Large intestine (tissue), 12 donors: ENCODE data around the gene PLA2G2A. TPM values are rescaled to one million over a fixed set of nuclear protein-coding genes. Genes with fewer than 3 reads are reported as not detected.
A peak's percentile ranks its signal among the peaks of the same experiment; 100 is the strongest.
"Not testable (repeated sequence)": the region's sequence is repeated elsewhere in the genome, so short reads cannot be mapped to it uniquely, and the experiment has no call there.

Experiments used
- DNase-seq, 2 donors: peaks; one replicate each; pipeline versions ENCODE4 v3.0.0 to v3.0.0-alpha.2; 2013
- H3K27ac ChIP-seq: one replicate; pipeline ENCODE4 v1.5.1; 2013; ENCODE audit warnings: low read length
- H3K27me3 ChIP-seq: 2 replicates; pipeline ENCODE4 v1.6.1; 2013; ENCODE audit warnings: low read length; ENCODE audit not compliant: control insufficient read depth, insufficient read depth
- H3K36me3 ChIP-seq: 2 replicates; pipeline ENCODE4 v1.6.1; 2013; ENCODE audit warnings: low read length; ENCODE audit not compliant: control insufficient read depth, insufficient read depth
- H3K4me1 ChIP-seq: one replicate; pipeline ENCODE4 v1.6.1; 2013; ENCODE audit warnings: low read length; ENCODE audit not compliant: control insufficient read depth, insufficient read depth
- H3K4me3 ChIP-seq: one replicate; pipeline ENCODE4 v1.5.1; 2013; ENCODE audit warnings: low read length
- H3K9me3 ChIP-seq: one replicate; pipeline ENCODE4 v1.6.1; 2013; ENCODE audit warnings: mild to moderate bottlenecking, low read depth, low read length, moderate library complexity; ENCODE audit not compliant: control insufficient read depth
- WGBS: methylation state at CpG from one replicate; pipeline ENCODE4 v1.1.5; 2013; ENCODE audit warnings: low lambda C conversion rate; ENCODE audit not compliant: insufficient coverage; 5-methylcytosine and 5-hydroxymethylcytosine counted together
- long read RNA-seq, 11 donors: transcript quantifications; one replicate each; lab custom pipeline, GENCODE V29; 2026
- polyA plus RNA-seq: library from polyadenylated mRNA; unstranded; fragments of 120-200 nt; gene quantifications from one replicate; pipeline ENCODE4 v1.2.1, GENCODE V29; 2013

The PLA2G2A gene, protein sequence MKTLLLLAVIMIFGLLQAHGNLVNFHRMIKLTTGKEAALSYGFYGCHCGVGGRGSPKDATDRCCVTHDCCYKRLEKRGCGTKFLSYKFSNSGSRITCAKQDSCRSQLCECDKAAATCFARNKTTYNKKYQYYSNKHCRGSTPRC
- 14.7 TPM for polyA plus RNA-seq
- long read RNA-seq, donor 1, transcript PLA2G2A-202 (5 exons, 974 nt) = major isoform, 65 of 79 reads
- long read RNA-seq, donor 1, partial matches to known transcripts = 12 of 79 reads
- long read RNA-seq, donor 1, other reads (novel, unspliced or antisense) = 0 of 79 reads
- long read RNA-seq, donor 2, transcript PLA2G2A-202 (5 exons, 974 nt) = major isoform, 23 of 40 reads
- long read RNA-seq, donor 2, partial matches to known transcripts = 16 of 40 reads
- long read RNA-seq, donor 2, other reads (novel, unspliced or antisense) = 0 of 40 reads
- long read RNA-seq, donor 3 = 0 reads
- long read RNA-seq, donor 4, transcript PLA2G2A-202 (5 exons, 974 nt) = major isoform, 22 of 30 reads
- long read RNA-seq, donor 4, partial matches to known transcripts = 6 of 30 reads
- long read RNA-seq, donor 4, other reads (novel, unspliced or antisense) = 0 of 30 reads
- long read RNA-seq, donor 5, transcript PLA2G2A-202 (5 exons, 974 nt) = major isoform, 28 of 36 reads
- long read RNA-seq, donor 5, partial matches to known transcripts = 6 of 36 reads
- long read RNA-seq, donor 5, other reads (novel, unspliced or antisense) = 0 of 36 reads
- long read RNA-seq, donor 6, partial matches to known transcripts = 0 of 1 reads
- long read RNA-seq, donor 6, other reads (novel, unspliced or antisense) = 0 of 1 reads
- long read RNA-seq, donor 7, transcript PLA2G2A-202 (5 exons, 974 nt) = major isoform, 5 of 6 reads
- long read RNA-seq, donor 7, partial matches to known transcripts = 0 of 6 reads
- long read RNA-seq, donor 7, other reads (novel, unspliced or antisense) = 0 of 6 reads
- long read RNA-seq, donor 8, transcript PLA2G2A-202 (5 exons, 974 nt) = major isoform, 56 of 78 reads
- long read RNA-seq, donor 8, partial matches to known transcripts = 16 of 78 reads
- long read RNA-seq, donor 8, other reads (novel, unspliced or antisense) = 5 of 78 reads
- long read RNA-seq, donor 9, transcript PLA2G2A-202 (5 exons, 974 nt) = major isoform, 49 of 87 reads
- long read RNA-seq, donor 9, partial matches to known transcripts = 36 of 87 reads
- long read RNA-seq, donor 9, other reads (novel, unspliced or antisense) = 0 of 87 reads
- long read RNA-seq, donor 10, partial matches to known transcripts = 0 of 5 reads
- long read RNA-seq, donor 10, other reads (novel, unspliced or antisense) = 0 of 5 reads
- long read RNA-seq, donor 11, transcript PLA2G2A-202 (5 exons, 974 nt) = major isoform, 26 of 59 reads
- long read RNA-seq, donor 11, partial matches to known transcripts = 28 of 59 reads
- long read RNA-seq, donor 11, other reads (novel, unspliced or antisense) = 0 of 59 reads

DNA sequence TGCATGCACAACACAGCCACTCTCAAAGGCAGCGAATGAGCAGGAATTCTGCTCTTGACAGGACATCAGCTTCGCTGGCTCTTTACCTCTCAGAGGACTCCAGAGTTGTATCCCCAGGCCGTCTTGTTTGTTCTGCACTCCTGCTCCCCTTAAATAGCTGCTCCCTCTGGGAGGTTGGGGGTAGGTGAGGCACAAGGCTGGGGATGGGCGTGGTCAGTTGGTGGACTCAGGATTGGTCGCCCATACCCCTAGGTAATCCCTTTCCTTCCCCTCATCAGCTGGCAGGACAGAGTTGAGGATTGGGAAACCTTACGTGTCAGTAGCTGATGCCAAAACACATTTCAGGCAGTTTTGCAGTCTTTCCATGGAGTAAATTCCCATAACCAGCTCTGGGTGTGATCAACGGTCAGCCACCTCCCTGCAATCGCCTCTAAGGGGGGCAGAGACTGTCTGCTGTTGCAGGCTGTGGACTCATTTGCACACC is at the start of gene PLA2G2A:
Gene PLA2G2A (minus strand): TSS at position 125 of the 484 bp plus-strand sequence. CDS start 845 bp downstream, outside the sequence.
- WGBS = no CpG with 5 or more reads among the region's 8 CpGs
- Histone ChIP-seq H3K36me3 (no peaks in the 10 kb centered on the region), H3K9me3 (peaks cover 3% of the 10 kb centered on the region), H3K27me3 (no peaks in the 10 kb centered on the region), H3K27ac (peak within 1 kb of the TSS; percentile 82), H3K4me3 (peak within 1 kb of the TSS; percentile 21), H3K4me1 (peaks cover 47% of the 10 kb centered on the region)
- DNase-seq = peak; percentile 6 to 24

DNA sequence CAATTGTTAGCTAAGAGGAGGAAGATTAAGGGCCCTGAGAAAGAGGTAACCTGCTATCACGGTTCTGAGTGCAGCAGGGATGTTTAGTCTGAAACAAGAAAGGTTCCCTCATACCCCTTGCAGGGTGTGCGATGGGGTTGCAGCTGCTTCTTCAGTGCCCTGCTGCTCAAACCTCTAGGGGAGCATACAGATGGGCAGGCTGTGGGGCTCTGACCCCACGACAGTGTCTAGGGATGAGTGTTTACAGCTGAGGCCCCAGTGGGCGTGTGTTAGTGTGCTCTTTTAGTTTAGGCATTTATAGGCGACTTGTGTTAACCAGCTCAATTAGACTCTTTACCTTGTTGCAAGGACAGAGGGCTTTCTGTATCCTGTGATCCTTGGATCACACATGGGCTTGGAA is 49.3 kb upstream of the PLA2G2A start:
- Histone ChIP-seq H3K9me3 (peaks cover 6% of the 10 kb centered on the region), H3K4me3 (no peak overlapping the region), H3K27me3 (no peaks in the 10 kb centered on the region), H3K27ac (no peak overlapping the region), H3K36me3 (no peaks in the 10 kb centered on the region), H3K4me1 (no peaks in the 10 kb centered on the region)
- DNase-seq = no peak
- WGBS = no CpG with 5 or more reads among the region's 5 CpGs

DNA sequence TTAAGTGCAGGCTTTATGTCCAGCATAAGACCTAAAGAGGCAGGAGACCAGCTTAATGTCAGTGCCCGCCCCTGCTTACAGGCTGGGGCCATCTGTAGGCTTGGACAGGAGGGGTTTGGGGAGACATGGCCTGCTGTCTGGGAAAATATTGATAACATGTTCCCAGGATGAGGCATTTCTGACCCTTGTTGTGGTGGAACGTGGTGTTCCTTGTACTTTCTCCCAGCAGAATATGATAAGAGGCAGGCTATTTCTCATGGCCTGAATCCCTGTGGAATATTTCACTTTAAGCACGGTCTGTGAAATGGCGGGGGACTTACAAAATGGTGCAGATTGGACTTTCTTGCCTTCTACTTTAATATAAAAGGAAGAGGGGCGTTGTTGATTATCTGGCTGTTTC is 48.7 kb upstream of the PLA2G2A start:
- peaks cover 6% of the 10 kb centered on the region for H3K9me3 ChIP-seq
- no peak overlapping the region for H3K27ac ChIP-seq
- no peaks in the 10 kb centered on the region for H3K27me3 ChIP-seq
- H3K4me1 ChIP-seq = no peaks in the 10 kb centered on the region
- no peak overlapping the region for H3K4me3 ChIP-seq
- WGBS = no CpG with 5 or more reads among the region's 5 CpGs
- no peak for DNase-seq
- no peaks in the 10 kb centered on the region for H3K36me3 ChIP-seq

DNA sequence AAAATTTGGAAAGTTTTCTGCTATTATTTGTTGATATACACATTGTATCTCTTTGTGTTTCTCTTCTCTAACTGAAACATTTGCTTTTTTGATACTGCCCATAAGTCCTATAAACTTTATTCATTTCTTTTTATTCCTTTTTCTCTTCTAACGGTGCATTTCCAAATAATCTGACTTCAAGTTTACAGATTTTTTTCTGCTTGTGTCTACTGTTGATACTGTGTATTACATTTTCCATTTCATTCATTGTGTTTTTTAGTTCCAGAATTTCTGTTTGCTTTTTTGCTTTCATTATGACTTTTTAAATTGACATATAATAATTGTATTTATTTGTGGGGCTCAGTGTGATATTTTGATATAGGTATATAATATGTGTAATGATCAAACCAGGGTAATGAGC is 38.3 kb upstream of the PLA2G2A start:
- Histone ChIP-seq H3K36me3 (no peaks in the 10 kb centered on the region), H3K9me3 (peaks cover 4% of the 10 kb centered on the region), H3K27me3 (no peaks in the 10 kb centered on the region), H3K27ac (no peak overlapping the region), H3K4me1 (no peaks in the 10 kb centered on the region), H3K4me3 (no peak overlapping the region)
- DNase-seq = no peak
- 91% methylated on average over 1 of the region's 1 CpG for WGBS

DNA sequence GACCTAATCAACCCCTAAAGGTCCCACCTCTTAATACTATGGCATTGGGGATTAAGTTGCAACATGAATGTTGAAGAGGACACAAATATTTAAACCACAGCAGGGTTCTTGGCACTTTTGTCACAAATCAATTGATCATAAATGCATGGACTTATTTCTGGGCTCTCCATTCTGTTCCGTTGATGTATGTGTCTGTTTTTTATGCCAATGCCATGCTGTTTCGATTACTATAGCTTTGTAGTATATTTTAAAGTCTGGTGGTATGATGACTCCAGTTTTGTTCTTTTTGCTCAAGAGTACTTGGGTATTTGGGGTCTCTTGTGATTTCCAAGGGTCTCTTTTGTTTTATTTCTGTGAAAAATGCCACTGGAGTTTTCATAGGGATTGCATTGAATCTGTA is 34.7 kb upstream of the PLA2G2A start:
- H3K27me3 ChIP-seq = no peaks in the 10 kb centered on the region
- peaks cover 4% of the 10 kb centered on the region for H3K9me3 ChIP-seq
- WGBS = 100% methylated on average over 2 of the region's 2 CpGs
- no peaks in the 10 kb centered on the region for H3K4me1 ChIP-seq
- no peaks in the 10 kb centered on the region for H3K36me3 ChIP-seq
- no peak overlapping the region for H3K4me3 ChIP-seq
- no peak overlapping the region for H3K27ac ChIP-seq
- DNase-seq = no peak

DNA sequence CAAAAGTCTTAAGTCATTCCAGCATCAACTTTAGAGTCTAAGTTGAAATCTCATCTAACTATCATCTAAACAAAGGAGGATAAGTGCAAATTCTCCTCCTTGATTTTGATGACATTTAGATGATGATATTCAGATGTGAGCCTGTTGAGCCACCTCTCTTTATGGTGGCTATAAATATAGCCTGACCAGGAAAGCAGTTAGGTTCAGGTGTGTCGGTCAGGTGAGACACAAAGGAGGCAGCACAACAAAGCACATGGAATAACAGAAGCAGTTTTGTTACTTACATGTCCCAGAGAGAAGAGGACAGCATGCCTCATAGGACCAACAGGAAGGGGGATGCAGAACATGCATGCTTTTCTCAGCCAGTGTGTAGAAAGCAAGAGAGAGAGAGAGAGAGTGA is 30.6 kb upstream of the PLA2G2A start:
- H3K4me1 ChIP-seq = no peaks in the 10 kb centered on the region
- no peak overlapping the region for H3K27ac ChIP-seq
- no peaks in the 10 kb centered on the region for H3K9me3 ChIP-seq
- no peaks in the 10 kb centered on the region for H3K36me3 ChIP-seq
- H3K4me3 ChIP-seq = no peak overlapping the region
- DNase-seq = no peak
- WGBS = no CpG with 5 or more reads among the region's 1 CpG
- H3K27me3 ChIP-seq = no peaks in the 10 kb centered on the region

DNA sequence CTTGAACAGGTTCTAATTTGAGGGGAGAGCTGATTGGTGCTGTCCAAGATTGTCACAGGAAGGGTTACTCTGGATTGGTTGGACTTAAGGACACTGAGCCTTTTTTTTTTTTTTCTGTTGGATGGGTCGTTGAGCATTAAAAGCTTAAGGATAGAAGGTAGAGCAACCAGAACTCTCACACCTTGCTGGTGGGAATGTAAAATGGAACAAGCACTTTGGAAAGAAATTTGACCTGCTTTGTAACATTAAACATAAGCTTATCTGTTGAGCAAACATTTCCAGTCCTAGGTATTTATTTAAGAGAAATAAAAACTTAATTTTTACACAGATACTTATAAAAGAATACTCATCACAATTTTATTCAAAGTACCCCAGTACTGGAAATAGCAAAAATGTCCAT is 29.8 kb upstream of the PLA2G2A start:
- no CpG with 5 or more reads among the region's 1 CpG for WGBS
- Histone ChIP-seq H3K4me1 (no peaks in the 10 kb centered on the region), H3K27me3 (no peaks in the 10 kb centered on the region), H3K36me3 (no peaks in the 10 kb centered on the region), H3K27ac (no peak overlapping the region), H3K9me3 (no peaks in the 10 kb centered on the region), H3K4me3 (no peak overlapping the region)
- DNase-seq = no peak

DNA sequence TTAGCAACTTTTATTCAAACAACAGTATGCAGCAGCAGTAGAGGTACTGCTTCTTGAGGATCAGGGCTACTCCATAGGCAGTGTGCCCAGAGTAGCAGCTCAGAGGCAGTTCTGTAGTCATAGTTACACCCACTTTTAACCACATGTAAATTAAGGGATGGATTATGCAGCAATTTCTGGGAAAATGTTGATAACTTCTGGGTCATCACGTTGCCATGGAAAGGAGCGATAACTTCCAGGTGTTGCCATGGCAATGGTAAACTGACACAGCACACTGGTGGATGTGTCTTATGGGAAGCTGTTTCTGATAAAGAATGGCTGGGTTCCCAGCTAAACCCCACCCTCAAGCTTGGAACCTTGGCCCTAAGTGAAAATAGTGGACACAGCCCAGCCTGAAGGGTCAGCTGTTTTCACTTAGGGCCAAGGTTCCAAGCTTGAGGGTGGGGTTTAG is 29.0 kb upstream of the PLA2G2A start:
- peak; percentile 17 to 18 for DNase-seq
- Histone ChIP-seq H3K4me1 (no peaks in the 10 kb centered on the region), H3K27ac (no peak overlapping the region), H3K4me3 (no peak overlapping the region), H3K36me3 (no peaks in the 10 kb centered on the region), H3K27me3 (no peaks in the 10 kb centered on the region), H3K9me3 (no peaks in the 10 kb centered on the region)
- no CpG with 5 or more reads among the region's 2 CpGs for WGBS

DNA sequence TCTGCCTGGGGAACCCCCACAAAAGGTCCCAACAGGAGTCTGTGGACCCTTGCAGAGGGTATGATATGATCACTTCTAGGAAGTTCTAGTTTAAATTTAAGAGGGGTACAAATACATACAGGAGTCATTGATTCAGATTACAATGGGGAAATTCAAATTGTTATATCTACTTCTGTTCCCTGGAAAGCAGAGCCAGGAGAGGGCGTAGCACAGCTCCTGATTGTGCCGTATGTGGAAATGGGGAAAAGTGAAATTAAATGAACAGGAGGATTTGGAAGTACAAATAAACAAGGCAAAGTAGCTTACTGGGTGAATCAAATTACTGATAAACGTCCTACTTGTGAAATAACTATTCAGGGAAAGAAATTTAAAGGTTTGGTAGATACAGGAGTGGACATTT is 19.4 kb upstream of the PLA2G2A start:
- H3K4me1 ChIP-seq, H3K4me3 ChIP-seq, H3K27me3 ChIP-seq, H3K27ac ChIP-seq, H3K9me3 ChIP-seq, H3K36me3 ChIP-seq, DNase-seq: not testable (repeated sequence)
- WGBS = no CpG with 5 or more reads among the region's 3 CpGs
